Omental fat pad (tissue), 4 donors: Measurements from ENCODE around the gene AGBL1. TPM values are rescaled to one million over a fixed set of nuclear protein-coding genes. Genes with fewer than 3 reads are reported as not detected.

ENCODE experiments used
- ATAC-seq: fragments of 150-250 bp; one replicate; pipeline ENCODE4 v1.9.1; 2016; ENCODE audit warnings: mild to moderate bottlenecking, moderate library complexity; ENCODE audit not compliant: low FRiP score
- DNase-seq: peaks from one replicate; pipeline ENCODE4 v3.0.0-alpha.2; 2019; ENCODE audit warnings: low spot score
- total RNA-seq, 4 donors: library from RNA; depleted of rRNA; stranded (reverse); fragments of >200 nt; gene quantifications; one replicate each; pipeline ENCODE4 v1.1.0, GENCODE V29; 2016
- TF ChIP-seq, protein P1 (sequence below), 3 donors: fragments of 450-650 bp; IDR thresholded peaks; one replicate each; pipeline ENCODE4 v1.5.1; 2016 to 2017; ENCODE audit warnings: antibody characterized with exemption in 3 of 3, mild to moderate bottlenecking in 3 of 3, moderate library complexity in 2 of 3

The AGBL1 gene
- total RNA-seq, 4 donors from 2014 or later: not detected

DNA sequence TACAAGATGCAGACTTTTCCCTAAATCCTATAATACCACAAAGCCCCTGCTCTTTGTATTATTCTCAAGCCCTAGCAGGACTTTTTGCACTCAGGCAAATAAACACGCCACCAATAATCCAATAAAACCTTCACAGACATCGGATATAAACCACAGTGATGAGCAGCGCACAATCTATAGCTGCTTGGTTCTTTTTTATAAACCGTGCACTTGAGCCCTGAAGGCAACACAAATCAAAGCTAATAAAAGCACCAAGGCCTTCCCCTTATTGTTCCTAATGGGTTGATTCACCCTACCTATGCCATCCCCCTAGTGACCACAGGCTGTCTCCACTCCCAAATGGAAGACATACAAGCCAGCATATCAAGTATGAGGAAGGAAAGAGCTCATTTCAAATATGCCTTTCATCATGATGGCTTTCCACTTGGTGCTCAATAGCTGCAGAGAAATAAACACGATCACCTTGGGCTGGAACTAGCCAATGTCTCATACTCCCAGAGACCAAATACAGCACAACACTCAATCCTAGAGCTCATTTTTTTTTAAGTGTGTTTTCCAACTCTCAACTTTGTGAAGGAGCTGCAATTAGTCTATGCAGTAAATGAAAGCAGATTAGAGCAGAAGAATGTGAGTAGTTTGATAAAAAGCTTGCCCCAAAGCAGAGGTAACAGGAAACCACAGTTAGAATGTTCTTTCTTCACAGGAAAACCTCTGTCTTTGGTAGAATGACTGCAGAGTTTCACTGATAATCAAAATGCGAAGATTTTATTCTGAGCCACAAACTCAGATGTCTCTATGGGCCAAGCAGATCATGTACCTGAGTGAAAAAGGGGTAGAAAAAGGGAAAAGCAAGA lies 573.9 kb downstream of the AGBL1 start:
- TF ChIP-seq, protein P1, sequence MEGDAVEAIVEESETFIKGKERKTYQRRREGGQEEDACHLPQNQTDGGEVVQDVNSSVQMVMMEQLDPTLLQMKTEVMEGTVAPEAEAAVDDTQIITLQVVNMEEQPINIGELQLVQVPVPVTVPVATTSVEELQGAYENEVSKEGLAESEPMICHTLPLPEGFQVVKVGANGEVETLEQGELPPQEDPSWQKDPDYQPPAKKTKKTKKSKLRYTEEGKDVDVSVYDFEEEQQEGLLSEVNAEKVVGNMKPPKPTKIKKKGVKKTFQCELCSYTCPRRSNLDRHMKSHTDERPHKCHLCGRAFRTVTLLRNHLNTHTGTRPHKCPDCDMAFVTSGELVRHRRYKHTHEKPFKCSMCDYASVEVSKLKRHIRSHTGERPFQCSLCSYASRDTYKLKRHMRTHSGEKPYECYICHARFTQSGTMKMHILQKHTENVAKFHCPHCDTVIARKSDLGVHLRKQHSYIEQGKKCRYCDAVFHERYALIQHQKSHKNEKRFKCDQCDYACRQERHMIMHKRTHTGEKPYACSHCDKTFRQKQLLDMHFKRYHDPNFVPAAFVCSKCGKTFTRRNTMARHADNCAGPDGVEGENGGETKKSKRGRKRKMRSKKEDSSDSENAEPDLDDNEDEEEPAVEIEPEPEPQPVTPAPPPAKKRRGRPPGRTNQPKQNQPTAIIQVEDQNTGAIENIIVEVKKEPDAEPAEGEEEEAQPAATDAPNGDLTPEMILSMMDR (IDR thresholded peaks at IDR 0.05): no peak
- ATAC-seq: no peak

DNA sequence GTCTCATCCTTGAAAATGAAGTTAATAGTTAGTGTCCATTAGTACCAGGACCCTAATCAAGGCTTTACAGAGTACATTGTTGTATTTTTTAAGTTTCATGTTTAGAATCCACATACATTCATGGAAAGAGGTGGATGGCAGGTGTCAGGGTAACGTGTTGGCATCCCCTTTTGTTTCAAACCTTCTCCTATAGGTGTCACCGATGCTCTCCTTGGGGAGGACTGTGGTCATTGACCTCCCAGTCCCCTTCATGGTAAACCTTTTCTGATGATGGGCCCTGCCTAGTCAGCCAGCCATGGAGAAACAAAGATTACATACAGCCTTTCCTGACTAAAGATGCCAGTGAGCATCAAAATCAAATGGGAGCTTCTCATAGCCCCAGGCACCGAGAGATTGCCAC lies 574.8 kb downstream of the AGBL1 start:
- ATAC-seq: no peak
- DNase-seq: no peak
- TF ChIP-seq, protein P1 (IDR thresholded peaks at IDR 0.05): no peak

More for the DNA sequence above, 573.9 kb downstream of the AGBL1 start:
- DNase-seq: no peak

DNA sequence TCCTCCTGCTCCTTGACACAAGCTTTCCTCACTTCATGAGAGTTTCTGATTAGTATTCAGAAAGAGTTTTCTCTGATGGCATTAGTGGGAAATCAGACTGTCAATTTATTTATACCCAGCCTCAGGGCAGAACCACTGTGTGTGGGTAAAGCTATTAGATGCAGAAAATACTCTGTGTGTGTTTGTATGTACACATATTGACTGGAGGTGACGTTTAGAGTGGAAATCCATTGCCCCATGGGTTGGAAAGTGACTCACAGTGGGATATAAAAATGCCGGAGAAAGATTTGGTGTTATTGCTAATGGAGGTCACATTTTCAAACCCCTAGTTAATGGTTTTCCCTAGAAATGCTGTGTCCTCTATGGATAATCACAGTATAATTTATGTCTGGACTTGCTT lies 577.6 kb downstream of the AGBL1 start:
- ATAC-seq: no peak
- TF ChIP-seq, protein P1 (IDR thresholded peaks at IDR 0.05): no peak
- no peak for DNase-seq

DNA sequence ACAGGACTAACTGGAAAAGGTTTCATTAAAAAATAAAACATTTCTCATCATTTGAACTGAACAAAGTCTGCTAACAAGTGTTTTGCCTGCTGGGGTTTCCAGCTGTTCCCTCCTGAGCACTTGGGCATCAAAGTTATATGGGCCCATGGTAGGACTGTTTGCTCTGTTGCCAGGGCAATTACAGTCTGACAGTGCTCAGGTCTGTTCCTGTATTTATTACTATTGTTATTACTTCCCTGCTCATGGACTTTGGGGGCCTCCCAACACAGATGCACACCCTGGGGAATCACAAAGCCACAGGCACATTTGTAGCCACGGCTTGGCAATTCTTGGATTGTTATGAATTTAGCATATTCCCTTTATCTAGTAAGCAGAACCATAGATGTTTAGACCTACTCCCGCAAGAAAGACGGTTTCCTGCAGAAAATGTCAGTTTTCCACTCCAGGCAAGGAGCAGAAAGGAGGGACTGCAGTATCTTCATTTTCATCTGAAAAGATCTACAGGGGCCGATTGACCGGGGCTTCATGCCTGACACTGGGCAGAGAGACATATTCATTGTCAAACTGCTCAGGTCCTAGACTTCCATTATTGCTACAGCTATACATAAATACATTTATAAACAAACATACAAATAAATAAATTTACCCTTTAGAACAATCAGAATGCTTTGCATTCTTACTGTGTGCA lies 580.2 kb downstream of the AGBL1 start:
- ATAC-seq: no peak
- TF ChIP-seq, protein P1 (IDR thresholded peaks at IDR 0.05): no peak
- DNase-seq: no peak

DNA sequence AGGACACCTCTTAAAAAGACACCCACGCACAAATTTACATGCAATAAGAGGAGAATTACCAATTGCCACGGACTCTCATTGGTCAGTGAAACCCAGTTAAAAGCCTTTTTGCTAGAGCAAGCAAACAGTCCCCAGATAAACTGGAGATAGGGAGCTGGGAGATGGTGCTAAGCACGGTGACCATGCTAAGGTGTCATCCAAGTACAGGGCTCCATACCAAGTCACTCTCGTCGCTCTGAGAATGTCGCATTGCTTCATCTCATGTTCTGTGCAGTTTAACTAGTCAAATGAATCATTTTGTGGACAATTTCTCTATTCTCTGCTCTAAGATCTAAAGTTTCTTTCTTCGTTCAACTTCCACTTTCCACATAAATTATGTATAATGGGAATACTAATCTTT lies 581.9 kb downstream of the AGBL1 start:
- DNase-seq (no peak), ATAC-seq (no peak)
- TF ChIP-seq, protein P1 (IDR thresholded peaks at IDR 0.05): no peak

DNA sequence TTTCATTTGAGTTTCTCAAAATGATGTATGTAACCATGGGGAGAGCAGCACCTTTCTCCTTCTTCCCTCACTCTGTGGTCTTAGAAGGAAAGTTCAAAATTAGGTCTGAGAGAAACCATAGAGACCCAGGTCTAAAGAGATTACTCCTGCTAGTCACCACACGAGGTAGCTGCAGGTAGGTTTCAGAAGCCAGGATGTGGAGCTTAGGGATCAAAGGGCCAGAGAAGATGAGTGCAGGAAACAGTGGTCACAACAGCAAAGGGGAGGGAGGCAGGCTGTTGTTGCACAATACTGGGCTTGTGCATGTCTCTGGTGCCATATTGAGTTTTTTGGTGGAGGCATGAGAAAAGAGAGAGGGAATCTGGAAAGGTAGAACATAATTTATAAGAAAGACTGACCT lies 583.6 kb downstream of the AGBL1 start:
- ATAC-seq: no peak
- TF ChIP-seq, protein P1 (IDR thresholded peaks at IDR 0.05): no peak
- no peak for DNase-seq
